K562 (cell line): ENCODE data around the gene KLK14. TPM values are rescaled to one million over a fixed set of nuclear protein-coding genes. Genes with fewer than 3 reads are reported as not detected.
A peak's percentile ranks its signal among the peaks of the same experiment; 100 is the strongest.

Source experiments
- ATAC-seq: fragments of 200-7000 bp; cut with Tn5 transposase; 3 replicates; pipeline ENCODE4 v1.9.1; 2020; ENCODE audit warnings: moderate library complexity
- BruUV-seq: library from RNA; stranded (reverse); fragments of 400-500 nt; replicated peaks from 2 replicates; lab custom pipeline; 2021; lab: Mats Ljungman, UMichigan
- CTCF ChIA-PET: fragments of 300-600 bp; formaldehyde crosslinking; extraction: SDS; loops from one replicate; lab custom pipeline; 2021; ENCODE audit warnings: low intra/inter-chr PET ratio; lab: Yijun Ruan, JAX
- POLR2A ChIA-PET: fragments of 300-600, 350-650 bp; sonication (Branson Sonifier 250); formaldehyde crosslinking; extraction: SDS; loops from one replicate; lab custom pipeline; 2021; ENCODE audit warnings: antibody characterized with exemption, inconsistent platforms; lab: Yijun Ruan, JAX
- DNase-seq, 4 experiments: peaks; one replicate each; pipeline versions ENCODE4 v3.0.0 to v3.0.0-alpha.2; 2011 to 2018; ENCODE audit warnings: low spot score in 3 of 4, mixed read lengths in 3 of 4; ENCODE audit errors: extremely low read depth in 1 of 4
- FAIRE-seq: peaks from 2 replicates; lab custom pipeline; 2011; peaks lifted over from hg19 to GRCh38; lab: Jason Lieb, UNC
- H2AFZ ChIP-seq: 2 replicates; pipeline ENCODE4 v1.6.0; 2011; ENCODE audit warnings: low read depth, low read length, control low read depth, inconsistent platforms
- H3K27ac ChIP-seq: fragments of 200-600 bp; 3 replicates; pipeline ENCODE4 v1.8.0; 2011; ENCODE audit warnings: low read depth, mild to moderate bottlenecking, control low read depth, inconsistent platforms, low read length, moderate library complexity, mixed read lengths; ENCODE audit errors: extremely low read depth
- H3K27me3 ChIP-seq, 2 experiments: fragments of 300-600 bp in 1 of 2; 2 replicates in 1 of 2; 3 replicates in 1 of 2; pipeline versions ENCODE4 v1.6.0 to v1.8.0; 2011; ENCODE audit warnings: inconsistent platforms in 2 of 2, low read length in 2 of 2, mild to moderate bottlenecking in 1 of 2, mixed read lengths in 1 of 2, moderate library complexity in 1 of 2; ENCODE audit not compliant: control insufficient read depth in 2 of 2, insufficient read depth in 2 of 2
- H3K36me3 ChIP-seq: fragments of 300-600 bp; 3 replicates; pipeline ENCODE4 v1.8.0; 2011; ENCODE audit warnings: mild to moderate bottlenecking, low read length, inconsistent platforms; ENCODE audit not compliant: control insufficient read depth, insufficient read depth
- H3K4me1 ChIP-seq, 2 experiments: fragments of 200-600 bp in 1 of 2; replicated peaks in 1 of 2; 2 replicates in 1 of 2; 3 replicates in 1 of 2; pipeline versions ENCODE4 v1.5.1 to v1.8.0; 2011; ENCODE audit warnings: inconsistent platforms in 2 of 2, low read length in 2 of 2, mild to moderate bottlenecking in 1 of 2, mixed read lengths in 1 of 2, moderate library complexity in 1 of 2; ENCODE audit not compliant: control insufficient read depth in 2 of 2, insufficient read depth in 2 of 2
- H3K4me2 ChIP-seq: 2 replicates; pipeline ENCODE4 v1.6.1; 2011; ENCODE audit warnings: low read length, control low read depth, inconsistent platforms, mixed read lengths; ENCODE audit not compliant: insufficient read depth
- H3K4me3 ChIP-seq: fragments of 200-600 bp; sonication (generic), shearing (Covaris generic); 2 replicates; pipeline ENCODE4 v1.5.1; 2016; ENCODE audit warnings: control low read depth, inconsistent platforms
- H3K79me2 ChIP-seq: fragments of 200-600 bp; 3 replicates; pipeline ENCODE4 v1.8.0; 2011; ENCODE audit warnings: low read length, inconsistent platforms; ENCODE audit not compliant: control insufficient read depth, insufficient read depth
- H3K9ac ChIP-seq, 2 experiments: 2 replicates each; pipeline versions ENCODE4 v1.6.0 to v1.6.1; 2011; ENCODE audit warnings: low read depth in 2 of 2, low read length in 2 of 2, control low read depth in 1 of 2, inconsistent platforms in 1 of 2, mild to moderate bottlenecking in 1 of 2, mixed read lengths in 1 of 2; ENCODE audit not compliant: insufficient read depth in 1 of 2
- H3K9me1 ChIP-seq: one replicate; pipeline ENCODE4 v1.6.0; 2011; ENCODE audit warnings: inconsistent platforms, mild to moderate bottlenecking, low read length, moderate library complexity; ENCODE audit not compliant: control insufficient read depth, insufficient read depth
- H3K9me3 ChIP-seq: replicated peaks from 2 replicates; pipeline ENCODE4 v1.5.1; 2011; ENCODE audit warnings: low read depth, low read length, inconsistent platforms; ENCODE audit not compliant: control insufficient read depth, insufficient read depth
- H4K20me1 ChIP-seq: replicated peaks from 2 replicates; pipeline ENCODE4 v1.6.1; 2011; ENCODE audit warnings: low read length, inconsistent platforms, mixed read lengths; ENCODE audit not compliant: control insufficient read depth, insufficient read depth
- CHD1 ChIP-seq: fragments of 200-600 bp; sonication (generic); IDR thresholded peaks from one replicate; pipeline ENCODE4 v1.6.1; 2012; ENCODE audit warnings: mild to moderate bottlenecking, moderate library complexity, low read length, inconsistent platforms
- HDAC2 ChIP-seq: fragments of 450-650 bp; IDR thresholded peaks from 2 replicates; pipeline ENCODE4 v1.6.1; 2016; ENCODE audit warnings: mild to moderate bottlenecking
- HDGF ChIP-seq: fragments of 450-650 bp; IDR thresholded peaks from 2 replicates; pipeline ENCODE4 v1.6.1; 2016
- KLF10 ChIP-seq: fragments of 250-450 bp; sonication (Bioruptor Pico); IDR thresholded peaks from 2 replicates; pipeline ENCODE4 v1.6.1; 2021; ENCODE audit warnings: matching md5 sums
- NCOA4 ChIP-seq: fragments of 450-650 bp; IDR thresholded peaks from 2 replicates; pipeline ENCODE4 v1.6.1; 2018; ENCODE audit warnings: mild to moderate bottlenecking; ENCODE audit not compliant: partially characterized antibody
- NR2C1 ChIP-seq, 2 experiments: fragments of 450-650 bp; IDR thresholded peaks; 2 replicates each; pipeline ENCODE4 v1.6.1; 2017; ENCODE audit warnings: mild to moderate bottlenecking in 2 of 2, antibody characterized with exemption in 1 of 2, inconsistent platforms in 1 of 2, missing compliant biosample characterization in 1 of 2, missing genetic modification characterization in 1 of 2
- SMC3 ChIP-seq: conservative IDR thresholded peaks from 2 replicates; pipeline ENCODE4 v1.6.1; 2011; ENCODE audit warnings: low read depth, low read length, improper control_type of control experiment; ENCODE audit not compliant: insufficient read depth
- SRSF7 ChIP-seq: fragments of 200-400 bp; formaldehyde crosslinking; optimal IDR thresholded peaks from 2 replicates; pipeline ENCODE3; 2017; ENCODE audit warnings: mild to moderate bottlenecking, low read depth, low read length
- TOE1 ChIP-seq, 2 experiments: fragments of 450-650 bp in 1 of 2; sonication (generic) in 1 of 2; formaldehyde crosslinking in 1 of 2; IDR thresholded peaks; 2 replicates each; pipeline versions ENCODE4 v1.7.1 to v1.8.0; 2016 to 2022; ENCODE audit warnings: borderline replicate concordance in 2 of 2, mild to moderate bottlenecking in 2 of 2, antibody characterized with exemption in 1 of 2, inconsistent platforms in 1 of 2, low read depth in 1 of 2, missing genetic modification reagents in 1 of 2, moderate library complexity in 1 of 2
- ZBTB8A ChIP-seq: fragments of 450-650 bp; IDR thresholded peaks from 2 replicates; pipeline ENCODE4 v1.6.1; 2018; ENCODE audit warnings: mild to moderate bottlenecking, moderate library complexity; ENCODE audit not compliant: partially characterized antibody
- ZNF124 ChIP-seq: sonication (generic); formaldehyde crosslinking; IDR thresholded peaks from 2 replicates; pipeline ENCODE4 v1.8.1; 2022; ENCODE audit warnings: missing genetic modification reagents
- ZNF398 ChIP-seq: fragments of 250-450 bp; sonication (Bioruptor Pico); IDR thresholded peaks from 2 replicates; pipeline ENCODE4 v1.8.0; 2021; ENCODE audit warnings: moderate library complexity, mild to moderate bottlenecking, inconsistent platforms
- WGBS: fragments of 100-300 bp; shearing (Covaris generic); methylation state at CpG from one replicate; pipeline ENCODE4 v1.1.6; 2016; ENCODE audit warnings: low coverage, mixed read lengths; ENCODE audit not compliant: insufficient coverage; ENCODE audit errors: missing lambda C conversion rate; 5-methylcytosine and 5-hydroxymethylcytosine counted together
- in situ Hi-C: fragments of 300-500 bp; cut with MboI; formaldehyde crosslinking; loops from 4 replicates; pipeline ENCODE4 v1.15.0; 2018; ENCODE audit warnings: inconsistent platforms, mixed read lengths
- intact Hi-C: fragments of 100-400 bp; cut with micrococcal nuclease; formaldehyde crosslinking; loops from 2 replicates; pipeline ENCODE4 v1.14.2; 2022
- polyA plus RNA-seq, 8 experiments: library from polyadenylated mRNA; depleted of rRNA in 4 of 8; stranded (reverse) in 5 of 8; unstranded in 3 of 8; fragments of >200 nt; fragmentation: Nextera tagmentation in 2 of 8; fragmentation: Illumina TruSeq in 1 of 8; extraction: Ambion mirVana in 2 of 8; extraction: Trizol in 1 of 8; gene quantifications; 2 replicates each; pipeline versions ENCODE4 v1.2.1 to v1.2.3, GENCODE V29; 2011 to 2014; ENCODE audit warnings: inconsistent platforms in 1 of 8, missing spikeins in 1 of 8
- total RNA-seq, 7 experiments: library from RNA; depleted of rRNA in 6 of 7; stranded (reverse); fragments of >200 nt in 6 of 7; fragmentation: Illumina TruSeq in 2 of 7; extraction: Trizol in 2 of 7; gene quantifications; 2 replicates each; pipeline versions ENCODE4 v1.2.1 to v1.2.3, GENCODE V29; 2011 to 2021; ENCODE audit warnings: low replicate concordance in 1 of 7
- TF ChIP-seq, protein P1 (sequence below): sonication (generic); formaldehyde crosslinking; IDR thresholded peaks from 2 replicates; pipeline ENCODE4 v1.8.0; 2022; ENCODE audit warnings: missing genetic modification reagents, mild to moderate bottlenecking, borderline replicate concordance

The KLK14 gene
- total and polyA plus RNA-seq, 9 of the 15 experiments (the other 6 are each of a cell fraction or from before 2014, with no cell fraction given) = not detected

DNA sequence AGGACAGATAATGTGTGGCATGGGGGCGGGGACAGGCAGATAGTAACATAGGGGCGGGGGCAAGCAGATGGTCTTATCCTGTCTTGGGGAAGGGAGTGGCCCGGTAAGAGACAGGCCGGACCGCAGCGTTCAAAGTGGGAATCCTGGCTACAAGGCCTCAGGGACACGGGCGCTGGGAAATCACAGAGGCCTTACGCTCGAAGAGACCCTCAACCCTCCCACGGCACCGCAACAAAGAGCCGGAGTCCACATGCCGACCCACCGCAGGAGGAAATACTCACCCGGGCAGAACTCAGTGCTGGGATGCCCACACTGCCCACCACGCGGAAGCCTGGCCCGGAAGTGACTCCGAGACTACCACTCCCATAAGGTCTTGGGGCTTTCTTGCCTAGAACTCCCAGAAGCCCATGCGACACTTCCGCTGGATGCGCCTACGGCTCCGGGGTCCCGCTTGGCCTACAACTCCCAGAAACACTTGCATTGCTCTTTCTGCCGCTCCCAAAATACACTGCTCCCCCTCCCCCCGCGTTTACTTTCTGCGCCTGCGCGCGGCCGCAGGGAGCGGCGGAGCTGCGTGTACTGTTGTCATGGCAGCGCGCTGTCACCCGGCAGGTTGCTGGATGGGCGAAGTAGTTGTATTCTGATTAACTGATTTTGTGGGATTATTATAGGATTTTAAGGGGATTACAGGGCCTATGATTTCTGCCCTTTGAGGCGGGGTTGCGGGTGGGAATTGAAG lies 25.5 kb upstream of the KLK14 start, which contains the start of gene CTU1 (continued):
- TF ChIP-seq KLF10 (no peak), NR2C1 (IDR thresholded peaks at IDR 0.05) (peak; percentile 83), NR2C1 (tag; IDR thresholded peaks at IDR 0.05) (peak; percentile 91), HDGF (no peak)
- TF ChIP-seq, all 486 proteins: peak for 126

GRCh38 chr19:51107406-51108065 lies 24.8 kb upstream of the KLK14 start:
- Histone ChIP-seq H3K4me3 (peak overlapping the region; percentile 63), H3K9me1 (no peaks in the 10 kb centered on the region), H3K4me2 (peak overlapping the region; percentile 92), H3K9me3 (no peaks in the 10 kb centered on the region), H3K27ac (peak overlapping the region; percentile 81), H2AFZ (peak overlapping the region; percentile 96), H4K20me1 (no peaks in the 10 kb centered on the region), H3K9ac (peak overlapping the region; percentile 85 to 94), H3K4me1 (peaks cover 9 to 22% of the 10 kb centered on the region in 2 experiments; a peak in 4 of 5 replicates), H3K79me2 (peaks cover 31% of the 10 kb centered on the region), H3K36me3 (peaks cover 28% of the 10 kb centered on the region; the same call in 2 of the 3 replicates), H3K27me3 (peaks cover 3 to 13% of the 10 kb centered on the region in 2 experiments; a peak in 4 of 5 replicates)
- intact Hi-C loops (no loop called here), in situ Hi-C loops (no loop called here)
- ATAC-seq = peak; percentile 84
- POLR2A ChIA-PET = no interaction called here
- FAIRE-seq = no peak
- 7% methylated on average over 18 of the region's 18 CpGs for WGBS
- peak in 2 of 4 experiments; percentile 55 to 78 for DNase-seq
- BruUV-seq = TSS peak; percentile 56
- CTCF ChIA-PET = interaction anchor here (0.6 to 1.5 kb wide), 2 partner anchors 13 to 150 kb away, joined by 3 to 5 read pairs; no protein-coding TSS in a partner anchor
- TF ChIP-seq SMC3 (no peak), ZBTB8A (no peak), ZNF398 (CRISPR knock-in tag) (no peak), TOE1 (IDR thresholded peaks at IDR 0.05; ENCODE audit: borderline replicate concordance) (no peak), TOE1 (CRISPR knock-in tag; IDR thresholded peaks at IDR 0.05; ENCODE audit: borderline replicate concordance, low read depth) (no peak), NCOA4 (no peak), HDAC2 (0 out of 2 replicates have a peak, but pooled peaks have one; percentile 52), SRSF7 (no peak), ZNF124 (CRISPR knock-in tag) (no peak), CHD1 (peak; percentile 36)
- TF ChIP-seq, protein P1, sequence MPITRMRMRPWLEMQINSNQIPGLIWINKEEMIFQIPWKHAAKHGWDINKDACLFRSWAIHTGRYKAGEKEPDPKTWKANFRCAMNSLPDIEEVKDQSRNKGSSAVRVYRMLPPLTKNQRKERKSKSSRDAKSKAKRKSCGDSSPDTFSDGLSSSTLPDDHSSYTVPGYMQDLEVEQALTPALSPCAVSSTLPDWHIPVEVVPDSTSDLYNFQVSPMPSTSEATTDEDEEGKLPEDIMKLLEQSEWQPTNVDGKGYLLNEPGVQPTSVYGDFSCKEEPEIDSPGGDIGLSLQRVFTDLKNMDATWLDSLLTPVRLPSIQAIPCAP (CRISPR knock-in tag) = no peak
